H1 (cell line): ENCODE measurements around the gene FXN. TPM values are rescaled to one million over a fixed set of nuclear protein-coding genes. Genes with fewer than 3 reads are reported as not detected.

Experiments
- CTCF ChIA-PET: fragments of 300-600 bp; sonication (Branson Sonifier 250); formaldehyde crosslinking; loops from one replicate; lab custom pipeline; 2021; ENCODE audit not compliant: partially characterized antibody; lab: Charles Lee
- POLR2A ChIA-PET: fragments of 300-600 bp; sonication (Branson Sonifier 250); formaldehyde crosslinking; loops from one replicate; lab custom pipeline; 2021; ENCODE audit warnings: inconsistent platforms; ENCODE audit not compliant: partially characterized antibody; lab: Charles Lee
- DNase-seq, 2 experiments: peaks; one replicate each; pipeline versions ENCODE4 v3.0.0 to v3.0.0-alpha.2; 2010 to 2022; ENCODE audit warnings: low spot score in 2 of 2, low read depth in 1 of 2, mixed read lengths in 1 of 2
- FAIRE-seq: peaks from 2 replicates; lab custom pipeline; 2011; peaks lifted over from hg19 to GRCh38; lab: Jason Lieb, UNC
- H2AFZ ChIP-seq: 2 replicates; pipeline ENCODE4 v1.8.1; 2012; ENCODE audit warnings: low read length, inconsistent platforms
- H2AK5ac ChIP-seq: 2 replicates; pipeline ENCODE4 v1.6.1; 2013; ENCODE audit warnings: low read depth, low read length
- H2BK120ac ChIP-seq: replicated peaks from 2 replicates; pipeline ENCODE3; 2013; ENCODE audit warnings: low read depth, low read length, inconsistent platforms
- H2BK12ac ChIP-seq: 2 replicates; pipeline ENCODE4 v1.6.1; 2013; ENCODE audit warnings: low read depth, low read length
- H2BK15ac ChIP-seq: 2 replicates; pipeline ENCODE4 v1.6.1; 2013; ENCODE audit warnings: low read length
- H2BK20ac ChIP-seq: 2 replicates; pipeline ENCODE4 v1.6.1; 2013; ENCODE audit warnings: low read length
- H2BK5ac ChIP-seq: 2 replicates; pipeline ENCODE4 v1.6.1; 2013; ENCODE audit warnings: low read depth, low read length
- H3K14ac ChIP-seq: 2 replicates; pipeline ENCODE4 v1.6.1; 2013; ENCODE audit warnings: inconsistent platforms; ENCODE audit not compliant: insufficient read length
- H3K18ac ChIP-seq: 2 replicates; pipeline ENCODE4 v1.6.1; 2013; ENCODE audit warnings: low read length; ENCODE audit errors: extremely low read depth
- H3K23ac ChIP-seq: 2 replicates; pipeline ENCODE4 v1.6.1; 2013; ENCODE audit warnings: inconsistent platforms; ENCODE audit not compliant: insufficient read length
- H3K23me2 ChIP-seq: 2 replicates; pipeline ENCODE4 v1.6.1; 2013; ENCODE audit warnings: low read depth, low read length
- H3K27ac ChIP-seq: 2 replicates; pipeline ENCODE4 v1.6.1; 2011; ENCODE audit warnings: low read depth, low read length, inconsistent platforms
- H3K27me3 ChIP-seq, 4 experiments: replicated peaks in 1 of 4; 1 replicate in 1 of 4; 2 replicates in 3 of 4; pipeline versions ENCODE4 v1.6.1 to v1.8.1; 2011 to 2013; ENCODE audit warnings: low read length in 3 of 4, mild to moderate bottlenecking in 3 of 4, inconsistent platforms in 2 of 4, mixed read lengths in 2 of 4, moderate library complexity in 1 of 4; ENCODE audit not compliant: control insufficient read depth in 3 of 4, insufficient read depth in 3 of 4; ENCODE audit errors: extremely low read depth in 1 of 4
- H3K36me3 ChIP-seq, 4 experiments: 2 replicates each; pipeline versions ENCODE4 v1.6.1 to v1.8.1; 2011 to 2013; ENCODE audit warnings: mild to moderate bottlenecking in 4 of 4, low read length in 3 of 4, moderate library complexity in 2 of 4, control low read depth in 1 of 4, inconsistent platforms in 1 of 4; ENCODE audit not compliant: insufficient read depth in 4 of 4, control insufficient read depth in 2 of 4
- H3K4ac ChIP-seq: replicated peaks from 2 replicates; pipeline ENCODE3; 2013; ENCODE audit warnings: low read length, low read depth, mixed read lengths, inconsistent platforms; ENCODE audit not compliant: insufficient read length
- H3K4me1 ChIP-seq, 4 experiments: replicated peaks in 1 of 4; 1 replicate in 1 of 4; 2 replicates in 3 of 4; pipeline versions ENCODE4 v1.6.1 to v1.8.1; 2011 to 2013; ENCODE audit warnings: low read length in 3 of 4, inconsistent platforms in 2 of 4, mixed read lengths in 1 of 4; ENCODE audit not compliant: insufficient read depth in 4 of 4, control insufficient read depth in 3 of 4
- H3K4me2 ChIP-seq, 2 experiments: 2 replicates each; pipeline versions ENCODE4 v1.6.1 to v1.8.1; 2011 to 2013; ENCODE audit warnings: low read depth in 2 of 2, low read length in 2 of 2, control low read depth in 1 of 2, inconsistent platforms in 1 of 2, mild to moderate bottlenecking in 1 of 2; ENCODE audit not compliant: insufficient read depth in 1 of 2
- H3K4me3 ChIP-seq, 4 experiments: fragments of 200-600, 300-600 bp in 1 of 4; sonication (generic), shearing (Covaris generic), sonication (Bioruptor Twin) in 1 of 4; 2 replicates each; pipeline versions ENCODE4 v1.5.1 to v1.8.1; 2011 to 2016; ENCODE audit warnings: low read length in 4 of 4, low read depth in 3 of 4, control low read depth in 2 of 4, inconsistent platforms in 2 of 4, mild to moderate bottlenecking in 2 of 4, mixed read lengths in 1 of 4, moderate library complexity in 1 of 4; ENCODE audit not compliant: insufficient read depth in 2 of 4; ENCODE audit errors: extremely low read depth in 1 of 4
- H3K56ac ChIP-seq: replicated peaks from 2 replicates; pipeline ENCODE3; 2013; ENCODE audit warnings: low read depth, mild to moderate bottlenecking, mixed read lengths, low read length, inconsistent platforms; ENCODE audit not compliant: insufficient read length
- H3K79me1 ChIP-seq: 2 replicates; pipeline ENCODE4 v1.6.1; 2013; ENCODE audit warnings: low read depth, low read length, control low read depth
- H3K79me2 ChIP-seq, 2 experiments: 2 replicates each; pipeline versions ENCODE4 v1.6.1 to v1.8.1; 2012 to 2013; ENCODE audit warnings: low read length in 2 of 2, mild to moderate bottlenecking in 2 of 2, inconsistent platforms in 1 of 2; ENCODE audit not compliant: insufficient read depth in 2 of 2, control insufficient read depth in 1 of 2
- H3K9ac ChIP-seq, 4 experiments: replicated peaks in 1 of 4; 1 replicate in 1 of 4; 2 replicates in 3 of 4; pipeline versions ENCODE4 v1.6.1 to v1.8.1; 2011 to 2013; ENCODE audit warnings: low read depth in 3 of 4, low read length in 3 of 4, control low read depth in 2 of 4, mild to moderate bottlenecking in 2 of 4, moderate library complexity in 2 of 4, inconsistent platforms in 1 of 4; ENCODE audit errors: extremely low read depth in 1 of 4
- H3K9me3 ChIP-seq, 2 experiments: 2 replicates each; pipeline versions ENCODE4 v1.6.1 to v1.8.1; 2012 to 2013; ENCODE audit warnings: mild to moderate bottlenecking in 2 of 2, moderate library complexity in 2 of 2, control low read depth in 1 of 2, inconsistent platforms in 1 of 2, low read depth in 1 of 2, low read length in 1 of 2, mixed read lengths in 1 of 2; ENCODE audit not compliant: insufficient read depth in 2 of 2
- H4K20me1 ChIP-seq, 2 experiments: replicated peaks in 1 of 2; 2 replicates each; pipeline versions ENCODE3 to v1.8.1; 2011 to 2013; ENCODE audit warnings: inconsistent platforms in 2 of 2, low read length in 2 of 2, mild to moderate bottlenecking in 1 of 2; ENCODE audit not compliant: insufficient read depth in 2 of 2, control insufficient read depth in 1 of 2
- H4K5ac ChIP-seq: 2 replicates; pipeline ENCODE4 v1.6.1; 2013; ENCODE audit warnings: low read length, low read depth, mixed read lengths, inconsistent platforms; ENCODE audit not compliant: insufficient read length
- H4K8ac ChIP-seq: 2 replicates; pipeline ENCODE4 v1.8.0; 2013; ENCODE audit warnings: mild to moderate bottlenecking, moderate library complexity, low read length, inconsistent platforms; ENCODE audit not compliant: insufficient read depth; ENCODE audit errors: extremely low read depth
- H4K91ac ChIP-seq: replicated peaks from 2 replicates; pipeline ENCODE3; 2013; ENCODE audit warnings: low read length, mixed read lengths, inconsistent platforms; ENCODE audit not compliant: insufficient read length
- BACH1 ChIP-seq: IDR thresholded peaks from 2 replicates; pipeline ENCODE4 v1.6.1; 2012; ENCODE audit warnings: low read length, improper control_type of control experiment
- CBX8 ChIP-seq: fragments of 300-800, 300-1000 bp; sonication (generic); IDR thresholded peaks from 2 replicates; pipeline ENCODE4 v1.7.1; 2016; ENCODE audit warnings: low read depth, low read length, borderline replicate concordance
- CREB1 ChIP-seq: IDR thresholded peaks from 2 replicates; pipeline ENCODE4 v1.6.1; 2012; ENCODE audit warnings: inconsistent platforms
- GTF2F1 ChIP-seq: IDR thresholded peaks from 2 replicates; pipeline ENCODE4 v1.6.1; 2012; ENCODE audit warnings: low read depth, low read length, improper control_type of control experiment, borderline replicate concordance
- KDM5A ChIP-seq: fragments of 200-600 bp; IDR thresholded peaks from 2 replicates; pipeline ENCODE4 v1.7.1; 2012; ENCODE audit warnings: mild to moderate bottlenecking, low read length, inconsistent platforms, mixed read lengths
- SP2 ChIP-seq: IDR thresholded peaks from 2 replicates; pipeline ENCODE4 v1.6.1; 2012; ENCODE audit warnings: mild to moderate bottlenecking, low read length, inconsistent platforms
- ZNF274 ChIP-seq: IDR thresholded peaks from 2 replicates; pipeline ENCODE4 v1.7.0; 2012; ENCODE audit warnings: low read length, borderline replicate concordance; ENCODE audit errors: extremely low read depth
- WGBS, 2 experiments: shearing (Covaris generic) in 1 of 2; methylation state at CpG; one replicate each; pipeline versions ENCODE4 v1.1.6 to v1.1.7; 2013 to 2015; ENCODE audit warnings: low lambda C conversion rate in 2 of 2, mixed read lengths in 2 of 2, inconsistent platforms in 1 of 2, low coverage in 1 of 2, missing lambda C conversion rate in 1 of 2; ENCODE audit not compliant: insufficient replicate concordance in 2 of 2, insufficient coverage in 1 of 2, insufficient read length in 1 of 2; ENCODE audit errors: extremely low coverage in 1 of 2, missing lambda C conversion rate in 1 of 2; 5-methylcytosine and 5-hydroxymethylcytosine counted together
- polyA plus RNA-seq, 7 experiments: library from polyadenylated mRNA; depleted of rRNA in 3 of 7; stranded (reverse) in 5 of 7; unstranded in 2 of 7; fragments of >200 nt in 5 of 7; fragments of 200-250 nt in 2 of 7; gene quantifications; 1 replicate in 5 of 7; 2 replicates in 1 of 7; 4 replicates in 1 of 7; pipeline versions ENCODE4 v1.2.1 to v1.2.3, GENCODE V29; 2011 to 2013; ENCODE audit warnings: missing spikeins in 2 of 7, mixed read lengths in 2 of 7
- total RNA-seq: library from RNA; stranded (reverse); fragmentation: NEBNext Ultra II Directional; extraction: Animal tissue kit (Norgen Biotek cat#: 25700); gene quantifications from 2 replicates; pipeline ENCODE4 v1.2.1, GENCODE V29; 2021
- TF ChIP-seq, protein P1 (sequence below): IDR thresholded peaks from 2 replicates; pipeline ENCODE4 v1.6.1; 2011; ENCODE audit warnings: low read length, improper control_type of control experiment
- TF ChIP-seq, protein P2 (sequence below): IDR thresholded peaks from 2 replicates; pipeline ENCODE4 v1.6.1; 2012; ENCODE audit warnings: inconsistent platforms

Gene FXN
- total and polyA plus RNA-seq, 2 of the 8 experiments (the other 6 are each of a cell fraction or from before 2014, with no cell fraction given), result 34.2 to 37.5 TPM

DNA sequence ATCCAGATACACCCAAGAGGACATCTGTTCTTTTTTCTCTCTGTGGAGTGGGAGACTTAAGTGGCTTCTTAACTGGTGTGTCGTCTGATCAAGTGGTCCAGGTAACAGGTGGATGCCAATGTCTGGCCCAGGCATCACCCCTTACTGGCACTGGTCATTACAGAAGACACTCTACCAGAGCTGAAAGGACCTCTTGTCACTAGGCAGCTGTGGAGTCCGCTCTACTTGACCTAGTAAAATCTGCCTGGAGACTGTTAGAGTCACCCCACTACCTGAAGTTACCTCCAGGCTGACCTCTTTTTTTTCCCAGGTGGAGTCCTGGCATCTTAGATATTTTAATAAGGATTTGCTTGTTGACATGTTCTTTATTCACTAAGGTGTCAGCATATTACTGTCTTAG is 22.5 kb downstream of the FXN start:
- Histone ChIP-seq H3K4me3 (no peak overlapping the region), H2BK5ac (no peak overlapping the region), H3K4me1 (peaks cover 0 to 7% (median 2%) of the 10 kb centered on the region in 4 experiments; a peak in 4 of 7 replicates), H3K79me2 (0 out of 4 replicates have a peak, but pooled peaks cover 0 to 3% of the 10 kb centered on the region in 2 experiments), H4K8ac (no peak overlapping the region), H3K27ac (no peak overlapping the region), H3K23me2 (no peaks in the 10 kb centered on the region), H3K9ac (no peak overlapping the region), H2BK120ac (no peak overlapping the region), H2AK5ac (no peak overlapping the region), H3K4ac (no peak overlapping the region), H3K23ac (no peak overlapping the region), H2BK20ac (no peak overlapping the region), H2BK12ac (no peak overlapping the region), H3K18ac (no peak overlapping the region), H3K79me1 (0 out of 2 replicates have a peak, but pooled peaks cover 5% of the 10 kb centered on the region), H3K36me3 (peaks cover 0 to 15% (median 8%) of the 10 kb centered on the region in 4 experiments; a peak in 6 of 8 replicates), H4K91ac (no peak overlapping the region), H2AFZ (no peak overlapping the region), H4K20me1 (peaks cover 0 to 4% of the 10 kb centered on the region in 2 experiments), H3K56ac (no peak overlapping the region), H3K14ac (no peak overlapping the region), H3K27me3 (no peaks in the 10 kb centered on the region), H4K5ac (no peak overlapping the region), H3K4me2 (no peak overlapping the region), H3K9me3 (no peaks in the 10 kb centered on the region), H2BK15ac (no peak overlapping the region)
- no peak for DNase-seq
- CTCF ChIA-PET, result interaction anchor here (1.3 to 10.8 kb wide), 4 partner anchors 13 to 135 kb away, joined by 3 to 100 read pairs (median 16); no protein-coding TSS in a partner anchor
- no peak for FAIRE-seq
- no peak for TF ChIP-seq CREB1
- TF ChIP-seq SP2, result no peak
- no peak for TF ChIP-seq ZNF274
- TF ChIP-seq BACH1, result no peak
- no peak for TF ChIP-seq KDM5A
- TF ChIP-seq GTF2F1, result no peak
- TF ChIP-seq CBX8, result no peak
- TF ChIP-seq, protein P1, sequence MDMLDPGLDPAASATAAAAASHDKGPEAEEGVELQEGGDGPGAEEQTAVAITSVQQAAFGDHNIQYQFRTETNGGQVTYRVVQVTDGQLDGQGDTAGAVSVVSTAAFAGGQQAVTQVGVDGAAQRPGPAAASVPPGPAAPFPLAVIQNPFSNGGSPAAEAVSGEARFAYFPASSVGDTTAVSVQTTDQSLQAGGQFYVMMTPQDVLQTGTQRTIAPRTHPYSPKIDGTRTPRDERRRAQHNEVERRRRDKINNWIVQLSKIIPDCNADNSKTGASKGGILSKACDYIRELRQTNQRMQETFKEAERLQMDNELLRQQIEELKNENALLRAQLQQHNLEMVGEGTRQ, result no peak
- TF ChIP-seq, protein P2, sequence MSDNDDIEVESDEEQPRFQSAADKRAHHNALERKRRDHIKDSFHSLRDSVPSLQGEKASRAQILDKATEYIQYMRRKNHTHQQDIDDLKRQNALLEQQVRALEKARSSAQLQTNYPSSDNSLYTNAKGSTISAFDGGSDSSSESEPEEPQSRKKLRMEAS, result no peak
- WGBS, 2 experiments, result 93% methylated on average over 2 of the region's 2 CpGs; no CpG with 5 or more reads in 1 of the 2 experiments
- POLR2A ChIA-PET, result interaction anchor here (6.5 kb wide), 1 partner anchor 64 kb away, joined by 32 read pairs; no protein-coding TSS in a partner anchor
